GM23248 (cell line): ENCODE results near the gene NPAS2. TPM values are rescaled to one million over a fixed set of nuclear protein-coding genes. Genes with fewer than 3 reads are reported as not detected.

Source experiments
- DNase-seq: peaks from one replicate; pipeline ENCODE4 v3.0.0-alpha.2; 2015
- H2AFZ ChIP-seq: fragments of 200-600 bp; sonication (generic); 2 replicates; pipeline ENCODE4 v1.6.1; 2016; ENCODE audit warnings: antibody characterized with exemption
- H3F3A ChIP-seq: fragments of 200-600 bp; sonication (generic); 2 replicates; pipeline ENCODE4 v1.6.1; 2016; ENCODE audit warnings: mild to moderate bottlenecking, antibody characterized with exemption, mixed run types; ENCODE audit not compliant: insufficient read depth
- H3K27ac ChIP-seq: fragments of 200-600 bp; sonication (generic); 2 replicates; pipeline ENCODE4 v1.5.1; 2016; ENCODE audit warnings: mild to moderate bottlenecking
- H3K27me3 ChIP-seq: fragments of 200-600 bp; sonication (generic); replicated peaks from 2 replicates; pipeline ENCODE4 v1.6.1; 2016; ENCODE audit warnings: mild to moderate bottlenecking; ENCODE audit not compliant: insufficient read depth
- H3K36me3 ChIP-seq: fragments of 200-600 bp; sonication (generic); 2 replicates; pipeline ENCODE4 v1.6.1; 2016; ENCODE audit warnings: low read depth, mild to moderate bottlenecking
- H3K4me1 ChIP-seq: fragments of 200-600 bp; sonication (generic); 2 replicates; pipeline ENCODE4 v1.6.1; 2016; ENCODE audit warnings: mild to moderate bottlenecking; ENCODE audit not compliant: insufficient read depth
- H3K4me2 ChIP-seq: fragments of 200-600 bp; sonication (generic); one replicate; pipeline ENCODE4 v1.6.1; 2016; ENCODE audit warnings: mild to moderate bottlenecking; ENCODE audit not compliant: unreplicated experiment
- H3K4me3 ChIP-seq: fragments of 200-600 bp; sonication (generic); 2 replicates; pipeline ENCODE4 v1.5.1; 2016; ENCODE audit warnings: mild to moderate bottlenecking
- H3K79me2 ChIP-seq: fragments of 200-600 bp; sonication (generic); 2 replicates; pipeline ENCODE4 v1.6.1; 2016; ENCODE audit warnings: mild to moderate bottlenecking; ENCODE audit not compliant: insufficient read depth
- H3K9ac ChIP-seq: fragments of 200-600 bp; sonication (generic); 2 replicates; pipeline ENCODE4 v1.6.1; 2016; ENCODE audit warnings: mild to moderate bottlenecking
- H3K9me2 ChIP-seq: fragments of 200-600 bp; sonication (generic); 2 replicates; pipeline ENCODE4 v1.6.1; 2016; ENCODE audit warnings: mixed run types, mild to moderate bottlenecking, moderate library complexity; ENCODE audit not compliant: insufficient read depth
- H3K9me3 ChIP-seq: fragments of 200-600 bp; sonication (generic); one replicate; pipeline ENCODE4 v1.6.1; 2017; ENCODE audit warnings: low read depth
- H4K20me1 ChIP-seq: fragments of 200-600 bp; sonication (generic); 2 replicates; pipeline ENCODE4 v1.6.0; 2016; ENCODE audit not compliant: insufficient read depth
- EZH2 ChIP-seq: fragments of 200-600 bp; sonication (generic); IDR thresholded peaks from 2 replicates; pipeline ENCODE4 v1.6.1; 2018; ENCODE audit warnings: antibody characterized with exemption, mild to moderate bottlenecking; ENCODE audit not compliant: insufficient read depth, poor library complexity, severe bottlenecking
- EZH2phosphoT487 ChIP-seq: fragments of 200-600 bp; sonication (generic); IDR thresholded peaks from 2 replicates; pipeline ENCODE4 v1.6.1; 2018; ENCODE audit warnings: antibody characterized with exemption, moderate library complexity, mild to moderate bottlenecking, low read depth; ENCODE audit not compliant: insufficient read depth
- WGBS, 2 experiments: methylation state at CpG; one replicate each; pipeline ENCODE4 v1.1.6; 2015 to 2017; ENCODE audit warnings: low lambda C conversion rate in 2 of 2, low coverage in 1 of 2; ENCODE audit errors: missing lambda C conversion rate in 2 of 2; 5-methylcytosine and 5-hydroxymethylcytosine counted together
- in situ Hi-C: fragments of 300-500 bp; cut with MboI; formaldehyde crosslinking; loops from 2 replicates; pipeline ENCODE4 v1.15.0; 2020
- polyA plus RNA-seq: library from polyadenylated mRNA; unstranded; fragments of >200 nt; fragmentation: Nextera tagmentation; extraction: Ambion mirVana; gene quantifications from 2 replicates; pipeline ENCODE4 v1.2.1, GENCODE V29; 2016
- total RNA-seq: library from RNA; depleted of rRNA; stranded (reverse); fragments of >200 nt; shearing (Covaris generic); gene quantifications from 2 replicates; pipeline ENCODE4 v1.2.3, GENCODE V29; 2014

The NPAS2 gene
- total and polyA plus RNA-seq, 2 experiments from 2014 or later = 3.8 to 10.8 TPM

GRCh38 chr2:100974712-100975520 is 155.0 kb downstream of the NPAS2 start:
- DNase-seq = no peak
- Histone ChIP-seq H3K4me1 (no peaks in the 10 kb centered on the region), H3K9me3 (no peaks in the 10 kb centered on the region), H3K79me2 (no peaks in the 10 kb centered on the region), H3K4me2 (no peak overlapping the region), H3K27me3 (no peaks in the 10 kb centered on the region), H4K20me1 (no peaks in the 10 kb centered on the region), H3K27ac (no peak overlapping the region), H3K9ac (no peak overlapping the region), H3K9me2 (no peaks in the 10 kb centered on the region), H2AFZ (no peak overlapping the region), H3F3A (no peaks in the 10 kb centered on the region), H3K36me3 (no peaks in the 10 kb centered on the region), H3K4me3 (no peak overlapping the region)
- WGBS, 2 experiments = 88 to 95% methylated on average over 22 of the region's 22 CpGs
- no peak for TF ChIP-seq EZH2
- in situ Hi-C loops = no loop called here

GRCh38 chr2:100975521-100975785 is 155.5 kb downstream of the NPAS2 start:
- no peak for DNase-seq
- 90 to 95% methylated on average over 7 of the region's 7 CpGs for WGBS, 2 experiments
- TF ChIP-seq EZH2phosphoT487 (no peak), EZH2 (no peak)
- H3K4me3 ChIP-seq = no peak overlapping the region
- no peaks in the 10 kb centered on the region for H4K20me1 ChIP-seq
- no peaks in the 10 kb centered on the region for H3F3A ChIP-seq
- H3K9me3 ChIP-seq = no peaks in the 10 kb centered on the region
- H3K9ac ChIP-seq = no peak overlapping the region
- H3K27me3 ChIP-seq = no peaks in the 10 kb centered on the region
- no peaks in the 10 kb centered on the region for H3K36me3 ChIP-seq
- in situ Hi-C loops = no loop called here
- no peaks in the 10 kb centered on the region for H3K79me2 ChIP-seq
- no peak overlapping the region for H3K27ac ChIP-seq
- no peaks in the 10 kb centered on the region for H3K9me2 ChIP-seq
- H3K4me2 ChIP-seq = no peak overlapping the region
- H3K4me1 ChIP-seq = no peaks in the 10 kb centered on the region
- no peak overlapping the region for H2AFZ ChIP-seq

GRCh38 chr2:100976061-100976460 is 156.1 kb downstream of the NPAS2 start:
- Histone ChIP-seq H3K27me3 (no peaks in the 10 kb centered on the region), H3K4me2 (no peak overlapping the region), H3K4me3 (no peak overlapping the region), H3K27ac (no peak overlapping the region), H3K9me3 (no peaks in the 10 kb centered on the region), H3K4me1 (no peaks in the 10 kb centered on the region), H3F3A (no peaks in the 10 kb centered on the region), H3K9me2 (no peaks in the 10 kb centered on the region), H3K79me2 (no peaks in the 10 kb centered on the region), H3K9ac (no peak overlapping the region), H4K20me1 (no peaks in the 10 kb centered on the region), H3K36me3 (no peaks in the 10 kb centered on the region), H2AFZ (no peak overlapping the region)
- 93 to 96% methylated on average over 6 of the region's 6 CpGs for WGBS, 2 experiments
- DNase-seq = no peak
- TF ChIP-seq EZH2 (no peak), EZH2phosphoT487 (no peak)
- in situ Hi-C loops = no loop called here

- Histone ChIP-seq H3K27ac (no peak overlapping the region), H3K9ac (no peak overlapping the region), H3K9me3 (no peaks in the 10 kb centered on the region), H3K27me3 (no peaks in the 10 kb centered on the region), H4K20me1 (no peaks in the 10 kb centered on the region), H3K79me2 (no peaks in the 10 kb centered on the region), H3K4me2 (no peak overlapping the region), H3K4me1 (no peaks in the 10 kb centered on the region), H2AFZ (no peak overlapping the region), H3K4me3 (no peak overlapping the region), H3F3A (no peaks in the 10 kb centered on the region), H3K36me3 (no peaks in the 10 kb centered on the region), H3K9me2 (no peaks in the 10 kb centered on the region)
- in situ Hi-C loops = no loop called here
- 96% methylated on average over 19 of the region's 19 CpGs for WGBS, 2 experiments
- DNase-seq = no peak
- TF ChIP-seq EZH2 (no peak), EZH2phosphoT487 (no peak)
Measured at GRCh38 chr2:100976645-100977391, 156.9 kb downstream of the NPAS2 start.
